HCT116 (cell line): ENCODE results near the gene PPP1R15A.

Experiments
- EGR1 ChIP-seq: IDR thresholded peaks from 2 replicates; pipeline ENCODE4 v1.6.1; 2012; ENCODE audit warnings: low read depth
- EZH2 ChIP-seq: fragments of 200-600 bp; sonication (generic); IDR thresholded peaks from 2 replicates; pipeline ENCODE4 v1.6.1; 2017; ENCODE audit warnings: antibody characterized with exemption, mixed run types
- JUND ChIP-seq: IDR thresholded peaks from 2 replicates; pipeline ENCODE4 v1.6.1; 2012
- POLR2A ChIP-seq: IDR thresholded peaks from 2 replicates; pipeline ENCODE4 v1.7.0; 2011; ENCODE audit warnings: borderline replicate concordance; ENCODE audit not compliant: insufficient read depth, insufficient read length; ENCODE audit errors: extremely low read depth
- POLR2AphosphoS5 ChIP-seq: IDR thresholded peaks from 2 replicates; pipeline ENCODE4 v1.6.1; 2011; ENCODE audit warnings: mild to moderate bottlenecking, low read depth, low read length, moderate library complexity
- RAD21 ChIP-seq: IDR thresholded peaks from 2 replicates; pipeline ENCODE4 v1.6.1; 2012; ENCODE audit warnings: low read depth, mild to moderate bottlenecking
- SIN3A ChIP-seq: IDR thresholded peaks from 2 replicates; pipeline ENCODE4 v1.6.1; 2012; ENCODE audit warnings: low read depth
- YY1 ChIP-seq: IDR thresholded peaks from 2 replicates; pipeline ENCODE4 v1.6.1; 2011; ENCODE audit warnings: low read length, low read depth, moderate library complexity, mild to moderate bottlenecking; ENCODE audit not compliant: insufficient replicate concordance; ENCODE audit errors: extremely low read depth
- ZFX ChIP-seq: fragments of 450-650 bp; IDR thresholded peaks from 2 replicates; pipeline ENCODE4 v1.6.1; 2017
- TF ChIP-seq, protein P1 (sequence below), 3 experiments: fragments of 200-600 bp in 1 of 3; sonication (generic) in 1 of 3; IDR thresholded peaks in 2 of 3; conservative IDR thresholded peaks in 1 of 3; 2 replicates each; pipeline ENCODE4 v1.5.1; 2012 to 2017; ENCODE audit warnings: low read depth in 2 of 3, low read length in 2 of 3, antibody characterized with exemption in 1 of 3, borderline replicate concordance in 1 of 3, control low read depth in 1 of 3, mild to moderate bottlenecking in 1 of 3, mixed read lengths in 1 of 3, mixed run types in 1 of 3, moderate library complexity in 1 of 3; ENCODE audit not compliant: insufficient read depth in 1 of 3
- TF ChIP-seq, protein P2 (sequence below): IDR thresholded peaks from 2 replicates; pipeline ENCODE4 v1.6.1; 2012

DNA sequence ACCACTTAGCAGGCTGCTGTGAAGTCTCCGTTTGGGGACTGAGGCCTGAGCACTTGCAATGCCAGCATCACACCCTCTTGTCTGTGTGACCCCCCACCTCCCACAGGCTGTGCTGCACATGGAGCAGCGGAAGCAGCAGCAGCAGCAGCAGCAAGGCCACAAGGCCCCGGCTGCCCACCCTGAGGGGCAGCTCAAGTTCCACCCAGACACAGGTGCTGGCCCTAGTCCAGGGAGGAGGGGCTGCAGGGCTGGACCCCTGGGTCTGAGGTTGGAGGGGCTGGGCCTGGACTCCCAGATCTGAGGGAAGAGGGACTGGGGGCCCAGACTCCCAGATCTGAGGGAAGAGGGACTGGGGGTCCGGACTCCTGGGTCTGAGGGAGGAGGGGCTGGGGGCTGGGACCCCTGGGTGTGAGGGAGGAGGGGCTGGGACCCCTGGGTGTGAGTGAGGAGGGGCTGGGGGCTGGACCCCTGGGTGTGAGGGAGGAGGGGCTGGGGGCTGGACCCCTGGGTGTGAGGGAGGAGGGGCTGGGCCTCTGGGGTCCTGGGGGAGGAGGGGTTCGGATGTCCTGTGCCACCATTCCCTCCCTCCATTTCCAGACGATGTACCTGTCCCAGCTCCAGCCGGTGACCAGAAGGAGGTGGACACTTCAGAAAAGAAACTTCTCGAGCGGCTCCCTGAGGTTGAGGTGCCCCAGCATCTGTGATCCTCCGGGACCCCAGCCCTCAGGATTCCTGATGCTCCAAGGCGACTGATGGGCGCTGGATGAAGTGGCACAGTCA lies 49.7 kb downstream of the PPP1R15A start:
- TF ChIP-seq JUND (no peak), POLR2A (no peak), EGR1 (no peak), ZFX (no peak), RAD21 (no peak), EZH2 (no peak), YY1 (no peak), SIN3A (no peak), POLR2AphosphoS5 (no peak)
- TF ChIP-seq, protein P1, sequence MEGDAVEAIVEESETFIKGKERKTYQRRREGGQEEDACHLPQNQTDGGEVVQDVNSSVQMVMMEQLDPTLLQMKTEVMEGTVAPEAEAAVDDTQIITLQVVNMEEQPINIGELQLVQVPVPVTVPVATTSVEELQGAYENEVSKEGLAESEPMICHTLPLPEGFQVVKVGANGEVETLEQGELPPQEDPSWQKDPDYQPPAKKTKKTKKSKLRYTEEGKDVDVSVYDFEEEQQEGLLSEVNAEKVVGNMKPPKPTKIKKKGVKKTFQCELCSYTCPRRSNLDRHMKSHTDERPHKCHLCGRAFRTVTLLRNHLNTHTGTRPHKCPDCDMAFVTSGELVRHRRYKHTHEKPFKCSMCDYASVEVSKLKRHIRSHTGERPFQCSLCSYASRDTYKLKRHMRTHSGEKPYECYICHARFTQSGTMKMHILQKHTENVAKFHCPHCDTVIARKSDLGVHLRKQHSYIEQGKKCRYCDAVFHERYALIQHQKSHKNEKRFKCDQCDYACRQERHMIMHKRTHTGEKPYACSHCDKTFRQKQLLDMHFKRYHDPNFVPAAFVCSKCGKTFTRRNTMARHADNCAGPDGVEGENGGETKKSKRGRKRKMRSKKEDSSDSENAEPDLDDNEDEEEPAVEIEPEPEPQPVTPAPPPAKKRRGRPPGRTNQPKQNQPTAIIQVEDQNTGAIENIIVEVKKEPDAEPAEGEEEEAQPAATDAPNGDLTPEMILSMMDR (IDR thresholded peaks at IDR 0.05 in 2 of 3, conservative IDR thresholded peaks at IDR 0.05 in 1 of 3; ENCODE audit: borderline replicate concordance in 1 of 3, insufficient read depth in 1 of 3, low read depth in 2 of 3, low read length in 2 of 3) = no peak
- TF ChIP-seq, protein P2, sequence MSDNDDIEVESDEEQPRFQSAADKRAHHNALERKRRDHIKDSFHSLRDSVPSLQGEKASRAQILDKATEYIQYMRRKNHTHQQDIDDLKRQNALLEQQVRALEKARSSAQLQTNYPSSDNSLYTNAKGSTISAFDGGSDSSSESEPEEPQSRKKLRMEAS = no peak
